ENCODE results near the gene MYL11.

GRCh38 chr16:30372725-30373124 lies 1.9 kb upstream of the MYL11 start:
- no peak for TF ChIP-seq CTCF (IDR thresholded peaks at IDR 0.05; ENCODE audit: low read length)
- no peak for TF ChIP-seq EZH2 (IDR thresholded peaks at IDR 0.05; ENCODE audit: borderline replicate concordance, low read length)
